ENCODE results near the gene EPS8.

GRCh38 chr12:15829255-15829654 is 40.1 kb upstream of the EPS8 start:
- no peak for TF ChIP-seq EZH2 (IDR thresholded peaks at IDR 0.05; ENCODE audit: borderline replicate concordance)
- TF ChIP-seq, protein P1, sequence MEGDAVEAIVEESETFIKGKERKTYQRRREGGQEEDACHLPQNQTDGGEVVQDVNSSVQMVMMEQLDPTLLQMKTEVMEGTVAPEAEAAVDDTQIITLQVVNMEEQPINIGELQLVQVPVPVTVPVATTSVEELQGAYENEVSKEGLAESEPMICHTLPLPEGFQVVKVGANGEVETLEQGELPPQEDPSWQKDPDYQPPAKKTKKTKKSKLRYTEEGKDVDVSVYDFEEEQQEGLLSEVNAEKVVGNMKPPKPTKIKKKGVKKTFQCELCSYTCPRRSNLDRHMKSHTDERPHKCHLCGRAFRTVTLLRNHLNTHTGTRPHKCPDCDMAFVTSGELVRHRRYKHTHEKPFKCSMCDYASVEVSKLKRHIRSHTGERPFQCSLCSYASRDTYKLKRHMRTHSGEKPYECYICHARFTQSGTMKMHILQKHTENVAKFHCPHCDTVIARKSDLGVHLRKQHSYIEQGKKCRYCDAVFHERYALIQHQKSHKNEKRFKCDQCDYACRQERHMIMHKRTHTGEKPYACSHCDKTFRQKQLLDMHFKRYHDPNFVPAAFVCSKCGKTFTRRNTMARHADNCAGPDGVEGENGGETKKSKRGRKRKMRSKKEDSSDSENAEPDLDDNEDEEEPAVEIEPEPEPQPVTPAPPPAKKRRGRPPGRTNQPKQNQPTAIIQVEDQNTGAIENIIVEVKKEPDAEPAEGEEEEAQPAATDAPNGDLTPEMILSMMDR (IDR thresholded peaks at IDR 0.05; ENCODE audit: poor library complexity) = no peak
